HG03064 (cell line): Measurements from ENCODE around the gene BTNL2.
"Not testable (repeated sequence)": the region's sequence is repeated elsewhere in the genome, so short reads cannot be mapped to it uniquely, and the experiment has no call there.

Experiments
- ATAC-seq: cut with Tn5 transposase; IDR thresholded peaks from one replicate; pipeline ENCODE4 v1.9.1; 2021; ENCODE audit warnings: low read depth; ENCODE audit not compliant: unreplicated experiment

Gene BTNL2

GRCh38 chr6:32371229-32371628 lies 35.8 kb downstream of the BTNL2 start:
- ATAC-seq = no peak

DNA sequence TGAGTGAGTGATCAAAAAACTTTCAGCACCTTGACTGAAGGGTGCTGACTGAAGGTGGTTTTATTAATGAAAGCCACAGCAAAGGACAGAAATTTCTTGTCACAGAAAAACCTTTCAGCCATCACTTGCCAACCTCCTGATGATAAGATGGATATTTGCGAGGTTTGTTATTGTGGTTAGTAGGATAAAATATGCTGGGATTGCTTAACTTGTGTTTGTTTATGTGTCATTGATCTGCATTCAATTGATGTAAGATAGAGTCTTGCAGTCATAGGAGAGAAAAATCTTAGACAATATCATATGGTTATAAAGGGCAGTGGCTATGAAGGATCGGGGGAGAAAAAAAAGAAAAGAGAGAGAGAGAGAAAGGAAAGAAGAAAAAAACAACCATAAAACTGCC lies 36.5 kb downstream of the BTNL2 start:
- ATAC-seq = no peak

- ATAC-seq = no peak
These were observed 37.3 kb downstream of the BTNL2 start for GRCh38 chr6:32369660-32370059.

GRCh38 chr6:32367644-32368043 lies 39.3 kb downstream of the BTNL2 start:
- no peak for ATAC-seq

DNA sequence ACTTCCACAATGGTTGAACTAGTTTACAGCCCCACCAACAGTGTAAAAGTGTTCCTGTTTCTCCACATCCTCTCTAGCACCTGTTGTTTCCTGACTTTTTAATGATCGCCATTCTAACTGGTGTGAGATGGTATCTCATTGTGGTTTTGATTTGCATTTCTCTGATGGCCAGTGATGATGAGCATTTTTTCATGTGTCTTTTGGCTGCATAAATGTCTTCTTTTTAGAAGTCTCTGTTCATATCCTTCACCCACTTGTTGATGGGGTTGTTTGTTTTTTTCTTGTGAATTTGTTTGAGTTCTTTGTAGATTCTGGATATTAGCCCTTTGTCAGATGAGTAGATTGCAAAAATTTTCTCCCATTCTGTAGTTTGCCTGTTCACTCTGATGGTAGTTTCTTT lies 47.8 kb downstream of the BTNL2 start:
- ATAC-seq = not testable (repeated sequence)

DNA sequence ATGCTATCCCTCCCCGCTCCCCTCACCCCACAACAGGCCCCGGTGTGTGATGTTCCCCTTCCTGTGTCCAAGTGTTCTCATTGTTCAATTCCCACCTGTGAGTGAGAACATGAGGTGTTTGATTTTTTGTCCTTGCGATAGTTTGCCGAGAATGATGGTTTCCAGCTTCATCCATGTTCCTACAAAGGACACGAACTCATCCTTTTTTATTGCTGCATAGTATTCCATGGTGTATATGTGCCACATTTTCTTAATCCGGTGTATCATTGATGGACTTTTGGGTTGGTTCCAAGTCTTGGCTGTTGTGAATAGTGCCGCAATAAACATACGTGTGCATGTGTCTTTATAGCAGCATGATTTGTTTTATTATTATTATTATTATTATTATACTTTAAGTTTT lies 48.4 kb downstream of the BTNL2 start:
- not testable (repeated sequence) for ATAC-seq

GRCh38 chr6:32355018-32355417 lies 52.0 kb downstream of the BTNL2 start:
- no peak for ATAC-seq

DNA sequence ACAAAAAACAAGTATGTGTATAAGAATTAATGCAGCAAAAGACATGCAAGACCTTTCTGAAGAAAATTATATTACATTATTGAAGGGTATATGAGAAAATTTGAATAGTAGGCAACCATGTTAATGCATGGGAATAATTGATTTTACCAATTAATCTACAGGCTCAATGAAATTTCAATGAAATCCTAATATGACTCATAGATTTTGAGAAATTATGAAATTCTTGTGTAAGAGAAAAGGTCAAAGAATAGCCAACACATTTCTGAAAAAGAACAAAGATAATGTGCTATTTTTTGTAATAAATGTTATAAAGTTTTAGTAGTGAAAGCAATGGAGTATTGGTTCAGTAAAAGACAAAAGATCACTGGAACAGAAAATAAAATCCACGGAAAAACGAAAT lies 53.6 kb downstream of the BTNL2 start:
- no peak for ATAC-seq
